ENCODE measurements around the gene DCUN1D2.
"Not testable (repeated sequence)": the region's sequence is repeated elsewhere in the genome, so short reads cannot be mapped to it uniquely, and the experiment has no call there.

The DCUN1D2 gene

GRCh38 chr13:113460599-113460998 lies 29.9 kb downstream of the DCUN1D2 start:
- no peak for DNase-seq

- no peak for DNase-seq
Measured at GRCh38 chr13:113460064-113460555, 30.4 kb downstream of the DCUN1D2 start.

- no peak for DNase-seq
Measured at GRCh38 chr13:113458253-113459065, 32.1 kb downstream of the DCUN1D2 start.

GRCh38 chr13:113457510-113457909 lies 33.0 kb downstream of the DCUN1D2 start:
- DNase-seq, result no peak

GRCh38 chr13:113456116-113456702 lies 34.3 kb downstream of the DCUN1D2 start:
- DNase-seq, result no peak

- no peak for DNase-seq
Measured at GRCh38 chr13:113455384-113455783, 35.1 kb downstream of the DCUN1D2 start.

- DNase-seq, result no peak
Measured at GRCh38 chr13:113454936-113455335, 35.6 kb downstream of the DCUN1D2 start.

GRCh38 chr13:113452942-113453901 lies 37.3 kb downstream of the DCUN1D2 start, which contains the start of gene ADPRHL1:
ADPRHL1 (minus strand) TSS chr13:113453488; CDS start chr13:113453437, 51 bp downstream.
- no peak for DNase-seq

GRCh38 chr13:113452466-113452865 lies 38.0 kb downstream of the DCUN1D2 start:
- no peak for DNase-seq

- DNase-seq, result no peak
Measured at GRCh38 chr13:113451951-113452421, 38.5 kb downstream of the DCUN1D2 start.

- not testable (repeated sequence) for DNase-seq
Measured at GRCh38 chr13:113450861-113451620, 39.5 kb downstream of the DCUN1D2 start.

GRCh38 chr13:113450348-113450744 lies 40.2 kb downstream of the DCUN1D2 start:
- DNase-seq, result not testable (repeated sequence)

- no peak for DNase-seq
Measured at GRCh38 chr13:113449693-113450347, 40.7 kb downstream of the DCUN1D2 start.

- no peak for DNase-seq
Measured at GRCh38 chr13:113448885-113449692, 41.4 kb downstream of the DCUN1D2 start.

GRCh38 chr13:113448545-113448884 lies 42.0 kb downstream of the DCUN1D2 start:
- DNase-seq, result no peak

- no peak for DNase-seq
Measured at GRCh38 chr13:113447596-113447995, 42.9 kb downstream of the DCUN1D2 start.

GRCh38 chr13:113446488-113446854 lies 44.0 kb downstream of the DCUN1D2 start:
- DNase-seq, result no peak

GRCh38 chr13:113445791-113446487 lies 44.6 kb downstream of the DCUN1D2 start:
- DNase-seq, result no peak

GRCh38 chr13:113443991-113444390 lies 46.5 kb downstream of the DCUN1D2 start:
- DNase-seq, result no peak

GRCh38 chr13:113442985-113443362 lies 47.5 kb downstream of the DCUN1D2 start:
- no peak for DNase-seq
